B cell (primary cell): Measurements from ENCODE around the gene TBC1D22A.

ENCODE experiments used
- EZH2 ChIP-seq: IDR thresholded peaks from 2 replicates; pipeline ENCODE4 v1.6.1; 2012; ENCODE audit warnings: borderline replicate concordance, low read depth, mild to moderate bottlenecking, moderate library complexity, low read length; ENCODE audit not compliant: insufficient read depth, poor library complexity, severe bottlenecking
- TF ChIP-seq, protein P1 (sequence below): fragments of 200-600 bp; IDR thresholded peaks from one replicate; pipeline ENCODE4 v1.8.0; 2022; ENCODE audit warnings: antibody characterized with exemption, mild to moderate bottlenecking

DNA sequence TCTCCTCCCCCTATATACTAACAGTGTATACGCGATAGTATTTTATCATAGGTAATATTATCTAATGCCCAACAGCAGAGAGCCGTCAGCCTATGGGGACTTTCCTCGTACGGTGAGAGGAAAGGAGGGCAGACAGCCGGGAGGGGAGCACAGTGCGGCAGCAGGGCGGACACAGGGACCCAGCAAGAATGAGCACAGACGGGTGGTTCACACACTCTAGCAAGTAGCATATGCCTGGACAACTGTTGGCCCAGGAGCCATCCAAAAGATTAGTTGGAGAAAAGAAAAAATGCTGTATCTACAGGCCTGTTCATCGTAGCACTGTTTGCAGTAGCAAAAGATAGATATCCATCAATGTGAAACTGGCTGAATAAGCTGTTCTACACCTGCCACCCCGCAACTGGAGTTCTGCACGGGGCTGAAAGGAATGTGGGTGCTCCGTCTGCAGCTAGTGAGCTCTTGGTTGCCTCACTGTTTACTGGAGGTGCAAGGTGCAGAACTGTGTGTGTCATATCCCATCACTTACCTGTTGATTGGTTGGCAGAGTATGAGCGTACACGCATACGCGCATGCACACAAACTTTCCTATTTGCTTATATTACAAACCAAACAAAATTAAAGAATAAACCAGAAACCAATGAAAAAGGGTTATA, 324.3 kb downstream of the TBC1D22A start:
- TF ChIP-seq, protein P1, sequence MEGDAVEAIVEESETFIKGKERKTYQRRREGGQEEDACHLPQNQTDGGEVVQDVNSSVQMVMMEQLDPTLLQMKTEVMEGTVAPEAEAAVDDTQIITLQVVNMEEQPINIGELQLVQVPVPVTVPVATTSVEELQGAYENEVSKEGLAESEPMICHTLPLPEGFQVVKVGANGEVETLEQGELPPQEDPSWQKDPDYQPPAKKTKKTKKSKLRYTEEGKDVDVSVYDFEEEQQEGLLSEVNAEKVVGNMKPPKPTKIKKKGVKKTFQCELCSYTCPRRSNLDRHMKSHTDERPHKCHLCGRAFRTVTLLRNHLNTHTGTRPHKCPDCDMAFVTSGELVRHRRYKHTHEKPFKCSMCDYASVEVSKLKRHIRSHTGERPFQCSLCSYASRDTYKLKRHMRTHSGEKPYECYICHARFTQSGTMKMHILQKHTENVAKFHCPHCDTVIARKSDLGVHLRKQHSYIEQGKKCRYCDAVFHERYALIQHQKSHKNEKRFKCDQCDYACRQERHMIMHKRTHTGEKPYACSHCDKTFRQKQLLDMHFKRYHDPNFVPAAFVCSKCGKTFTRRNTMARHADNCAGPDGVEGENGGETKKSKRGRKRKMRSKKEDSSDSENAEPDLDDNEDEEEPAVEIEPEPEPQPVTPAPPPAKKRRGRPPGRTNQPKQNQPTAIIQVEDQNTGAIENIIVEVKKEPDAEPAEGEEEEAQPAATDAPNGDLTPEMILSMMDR, result no peak
- TF ChIP-seq EZH2, result no peak
